Bronchial epithelial cell (primary cell): ENCODE results near the gene SLC9A9. TPM values are rescaled to one million over a fixed set of nuclear protein-coding genes. Genes with fewer than 3 reads are reported as not detected.

ENCODE experiments used
- DNase-seq: peaks from one replicate; pipeline ENCODE4 v3.0.0-alpha.2; 2010; ENCODE audit warnings: low read depth
- FAIRE-seq: peaks from 2 replicates; lab custom pipeline; 2011; peaks lifted over from hg19 to GRCh38; lab: Jason Lieb, UNC
- H3K27me3 ChIP-seq: 2 replicates; pipeline ENCODE4 v1.5.1; 2011; ENCODE audit warnings: low read length; ENCODE audit not compliant: control insufficient read depth, insufficient read depth
- H3K36me3 ChIP-seq: 2 replicates; pipeline ENCODE4 v1.5.1; 2011; ENCODE audit warnings: low read length; ENCODE audit not compliant: control insufficient read depth, insufficient read depth
- H3K4me3 ChIP-seq: 2 replicates; pipeline ENCODE4 v1.5.1; 2011; ENCODE audit warnings: mild to moderate bottlenecking, low read depth, low read length, control low read depth
- CTCF ChIP-seq: IDR thresholded peaks from 2 replicates; pipeline ENCODE4 v1.5.1; 2011; ENCODE audit warnings: mild to moderate bottlenecking, moderate library complexity, low read length, control low read depth, inconsistent platforms; ENCODE audit not compliant: insufficient read depth, severe bottlenecking
- total RNA-seq: library from RNA; depleted of rRNA; stranded (reverse); fragments of >200 nt; gene quantifications from 2 replicates; pipeline ENCODE4 v1.2.1, GENCODE V29; 2014

SLC9A9 gene
- total RNA-seq, 1 donor from 2014 or later: 1.3 TPM

GRCh38 chr3:143727391-143727790, 120.9 kb downstream of the SLC9A9 start:
- Histone ChIP-seq H3K36me3 (no peaks in the 10 kb centered on the region), H3K27me3 (no peaks in the 10 kb centered on the region), H3K4me3 (no peak overlapping the region)
- no peak for DNase-seq
- no peak for TF ChIP-seq CTCF
- no peak for FAIRE-seq

- no peak for FAIRE-seq
- Histone ChIP-seq H3K36me3 (no peaks in the 10 kb centered on the region), H3K4me3 (no peak overlapping the region), H3K27me3 (no peaks in the 10 kb centered on the region)
- no peak for TF ChIP-seq CTCF
- DNase-seq: no peak
Measured at GRCh38 chr3:143726727-143727126, 121.5 kb downstream of the SLC9A9 start.

- DNase-seq (no peak), FAIRE-seq (no peak)
- no peaks in the 10 kb centered on the region for H3K27me3 ChIP-seq
- H3K36me3 ChIP-seq: no peaks in the 10 kb centered on the region
- H3K4me3 ChIP-seq: no peak overlapping the region
- TF ChIP-seq CTCF: no peak
Measured at GRCh38 chr3:143720381-143720780, 127.9 kb downstream of the SLC9A9 start.

GRCh38 chr3:143718463-143718862, 129.8 kb downstream of the SLC9A9 start:
- H3K4me3 ChIP-seq: no peak overlapping the region
- H3K36me3 ChIP-seq: no peaks in the 10 kb centered on the region
- DNase-seq (no peak), FAIRE-seq (no peak)
- TF ChIP-seq CTCF: no peak
- no peaks in the 10 kb centered on the region for H3K27me3 ChIP-seq

GRCh38 chr3:143716731-143717130, 131.5 kb downstream of the SLC9A9 start:
- Histone ChIP-seq H3K36me3 (no peaks in the 10 kb centered on the region), H3K27me3 (no peaks in the 10 kb centered on the region), H3K4me3 (no peak overlapping the region)
- DNase-seq: no peak
- no peak for TF ChIP-seq CTCF
- FAIRE-seq: no peak

GRCh38 chr3:143712522-143712921, 135.7 kb downstream of the SLC9A9 start:
- no peak for TF ChIP-seq CTCF
- H3K4me3 ChIP-seq: no peak overlapping the region
- no peaks in the 10 kb centered on the region for H3K27me3 ChIP-seq
- H3K36me3 ChIP-seq: no peaks in the 10 kb centered on the region
- no peak for FAIRE-seq
- DNase-seq: no peak
